Right atrium auricular region (tissue), 2 donors: ENCODE results near the gene MRPS33. TPM values are rescaled to one million over a fixed set of nuclear protein-coding genes. Genes with fewer than 3 reads are reported as not detected.
"Not testable (repeated sequence)": the region's sequence is repeated elsewhere in the genome, so short reads cannot be mapped to it uniquely, and the experiment has no call there.

Experiments used
- DNase-seq: peaks from one replicate; pipeline ENCODE4 v3.0.0-alpha.2; 2019; ENCODE audit warnings: low spot score
- H3K27ac ChIP-seq, 2 donors: fragments of 200-600 bp; sonication (generic); 1 replicate in 1 of 2; 2 replicates in 1 of 2; pipeline ENCODE4 v1.5.1; 2016 to 2019
- H3K27me3 ChIP-seq, 2 donors: fragments of 200-600 bp; sonication (generic); one replicate each; pipeline versions ENCODE4 v1.5.1 to v1.6.0; 2017 to 2019
- H3K36me3 ChIP-seq: fragments of 200-600 bp; sonication (generic); one replicate; pipeline ENCODE4 v1.5.1; 2016
- H3K4me1 ChIP-seq, 2 donors: fragments of 200-600 bp; sonication (generic); one replicate each; pipeline versions ENCODE4 v1.5.1 to v1.6.0; 2017 to 2019
- H3K4me3 ChIP-seq, 2 donors: fragments of 200-600 bp; sonication (generic); 1 replicate in 1 of 2; 2 replicates in 1 of 2; pipeline ENCODE4 v1.5.1; 2017 to 2019; ENCODE audit warnings: mild to moderate bottlenecking in 1 of 2, moderate library complexity in 1 of 2
- H3K9me3 ChIP-seq, 2 donors: fragments of 200-600 bp; sonication (generic); one replicate each; pipeline ENCODE4 v1.5.1; 2019
- CTCF ChIP-seq, 2 donors: fragments of 200-600 bp; sonication (generic); IDR thresholded peaks; one replicate each; pipeline ENCODE4 v1.5.1; 2019; ENCODE audit warnings: antibody characterized with exemption in 2 of 2
- total RNA-seq, 2 donors: library from RNA; depleted of rRNA; stranded (reverse); fragments of >200 nt; gene quantifications; one replicate each; pipeline ENCODE4 v1.1.0, GENCODE V29; 2016

MRPS33 gene
- total RNA-seq, 2 donors from 2014 or later, result 36.1 to 47.4 TPM

GRCh38 chr7:140972876-140973829, 41.6 kb downstream of the MRPS33 start:
- H3K36me3 ChIP-seq, result no peaks in the 10 kb centered on the region
- H3K27me3 ChIP-seq, result no peaks in the 10 kb centered on the region
- DNase-seq, result no peak
- H3K27ac ChIP-seq, result no peak overlapping the region
- no peaks in the 10 kb centered on the region for H3K9me3 ChIP-seq
- no peak for TF ChIP-seq CTCF (IDR thresholded peaks at IDR 0.05)
- no peak overlapping the region for H3K4me3 ChIP-seq
- no peaks in the 10 kb centered on the region for H3K4me1 ChIP-seq

GRCh38 chr7:140972344-140972743, 42.4 kb downstream of the MRPS33 start:
- no peak for TF ChIP-seq CTCF (IDR thresholded peaks at IDR 0.05)
- H3K4me1 ChIP-seq, result no peaks in the 10 kb centered on the region
- H3K4me3 ChIP-seq, result no peak overlapping the region

GRCh38 chr7:140967438-140967837, 47.3 kb downstream of the MRPS33 start:
- H3K4me3 ChIP-seq, result no peak overlapping the region
- no peak for TF ChIP-seq CTCF (IDR thresholded peaks at IDR 0.05)
- no peak for DNase-seq
- no peak overlapping the region for H3K27ac ChIP-seq
- H3K36me3 ChIP-seq, result no peaks in the 10 kb centered on the region
- H3K4me1 ChIP-seq, result no peaks in the 10 kb centered on the region
- no peaks in the 10 kb centered on the region for H3K9me3 ChIP-seq
- H3K27me3 ChIP-seq, result no peaks in the 10 kb centered on the region

More at GRCh38 chr7:140972344-140972743, 42.4 kb downstream of the MRPS33 start:
- Histone ChIP-seq H3K27me3 (no peaks in the 10 kb centered on the region), H3K27ac (no peak overlapping the region), H3K36me3 (no peaks in the 10 kb centered on the region), H3K9me3 (no peaks in the 10 kb centered on the region)
- DNase-seq, result no peak

DNA sequence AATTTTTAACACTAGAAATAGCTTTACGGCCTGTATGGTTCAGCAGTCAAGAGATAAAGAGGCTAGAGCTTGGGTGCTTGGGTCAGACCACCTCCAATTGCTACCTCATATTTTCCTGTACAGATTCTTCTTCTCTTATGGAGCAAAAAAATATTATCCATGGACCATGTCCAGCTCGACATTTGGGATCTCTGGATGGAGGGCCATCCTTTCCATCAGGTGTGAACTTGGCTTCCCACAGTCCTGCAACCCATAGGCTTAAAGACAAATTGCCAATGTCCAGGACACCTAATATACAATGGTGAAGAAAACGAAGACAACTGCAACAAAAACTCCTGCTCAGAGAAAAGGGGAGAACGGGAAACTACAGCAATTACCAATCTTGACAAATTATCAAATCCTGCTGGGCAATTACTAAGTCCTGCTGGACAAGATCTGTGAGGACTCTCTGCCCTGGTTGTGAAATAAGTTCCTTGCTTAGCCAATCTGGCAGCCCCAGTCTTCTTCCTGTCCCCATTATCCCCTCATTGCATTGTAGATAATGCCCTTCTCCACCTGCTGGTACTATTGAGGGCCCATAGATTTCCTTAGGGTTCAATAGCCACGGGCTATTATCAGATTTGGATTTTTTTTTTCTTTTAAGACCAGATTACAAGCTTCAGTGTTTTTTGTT, 48.1 kb downstream of the MRPS33 start:
- Histone ChIP-seq H3K36me3 (no peaks in the 10 kb centered on the region), H3K27me3 (no peaks in the 10 kb centered on the region), H3K4me1 (no peaks in the 10 kb centered on the region), H3K4me3 (no peak overlapping the region), H3K9me3 (no peaks in the 10 kb centered on the region), H3K27ac (no peak overlapping the region)
- DNase-seq, result no peak
- no peak for TF ChIP-seq CTCF (IDR thresholded peaks at IDR 0.05)

GRCh38 chr7:140961117-140961516, 53.6 kb downstream of the MRPS33 start:
- no peaks in the 10 kb centered on the region for H3K4me1 ChIP-seq
- H3K27ac ChIP-seq, result no peak overlapping the region
- TF ChIP-seq CTCF (IDR thresholded peaks at IDR 0.05), result no peak
- H3K9me3 ChIP-seq, result peaks cover 0 to 7% of the 10 kb centered on the region in 2 donors
- no peaks in the 10 kb centered on the region for H3K27me3 ChIP-seq
- H3K36me3 ChIP-seq, result no peaks in the 10 kb centered on the region
- no peak overlapping the region for H3K4me3 ChIP-seq
- DNase-seq, result no peak

- not testable (repeated sequence) for H3K4me1 ChIP-seq, H3K4me3 ChIP-seq, H3K27ac ChIP-seq, H3K9me3 ChIP-seq, H3K27me3 ChIP-seq, DNase-seq, H3K36me3 ChIP-seq
Observed at GRCh38 chr7:140956997-140957396, 57.8 kb downstream of the MRPS33 start.
